Measurements from ENCODE around the gene DAGLB.
A peak's percentile ranks its signal among the peaks of the same experiment; 100 is the strongest.
"Not testable (repeated sequence)": the region's sequence is repeated elsewhere in the genome, so short reads cannot be mapped to it uniquely, and the experiment has no call there.

Gene DAGLB, protein sequence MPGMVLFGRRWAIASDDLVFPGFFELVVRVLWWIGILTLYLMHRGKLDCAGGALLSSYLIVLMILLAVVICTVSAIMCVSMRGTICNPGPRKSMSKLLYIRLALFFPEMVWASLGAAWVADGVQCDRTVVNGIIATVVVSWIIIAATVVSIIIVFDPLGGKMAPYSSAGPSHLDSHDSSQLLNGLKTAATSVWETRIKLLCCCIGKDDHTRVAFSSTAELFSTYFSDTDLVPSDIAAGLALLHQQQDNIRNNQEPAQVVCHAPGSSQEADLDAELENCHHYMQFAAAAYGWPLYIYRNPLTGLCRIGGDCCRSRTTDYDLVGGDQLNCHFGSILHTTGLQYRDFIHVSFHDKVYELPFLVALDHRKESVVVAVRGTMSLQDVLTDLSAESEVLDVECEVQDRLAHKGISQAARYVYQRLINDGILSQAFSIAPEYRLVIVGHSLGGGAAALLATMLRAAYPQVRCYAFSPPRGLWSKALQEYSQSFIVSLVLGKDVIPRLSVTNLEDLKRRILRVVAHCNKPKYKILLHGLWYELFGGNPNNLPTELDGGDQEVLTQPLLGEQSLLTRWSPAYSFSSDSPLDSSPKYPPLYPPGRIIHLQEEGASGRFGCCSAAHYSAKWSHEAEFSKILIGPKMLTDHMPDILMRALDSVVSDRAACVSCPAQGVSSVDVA

GRCh38 chr7:6447581-6448199, at the start of gene DAGLB:
DAGLB (minus strand) TSS chr7:6447954; CDS start chr7:6447842, 112 bp downstream.
- DNase-seq, result peak; percentile 95

DNA sequence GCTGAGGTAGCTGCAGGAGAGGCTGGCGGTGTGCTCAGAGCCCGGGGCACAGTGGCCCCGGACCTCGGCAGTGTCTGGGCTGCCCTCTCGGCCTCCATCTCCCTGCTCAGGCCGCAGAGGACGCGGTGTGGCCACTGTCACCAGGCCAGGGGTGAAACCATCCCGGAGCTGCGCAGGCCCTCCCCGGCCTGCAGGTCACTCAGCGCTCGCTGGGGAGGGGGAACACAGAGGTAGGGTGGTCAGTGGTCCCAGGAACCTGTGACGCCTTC, 49.8 kb upstream of the DAGLB start:
- DNase-seq, result no peak

- no peak for DNase-seq
These were observed 49.3 kb upstream of the DAGLB start for GRCh38 chr7:6496842-6497636.

GRCh38 chr7:6495597-6496262, 48.0 kb upstream of the DAGLB start:
- DNase-seq, result no peak

DNA sequence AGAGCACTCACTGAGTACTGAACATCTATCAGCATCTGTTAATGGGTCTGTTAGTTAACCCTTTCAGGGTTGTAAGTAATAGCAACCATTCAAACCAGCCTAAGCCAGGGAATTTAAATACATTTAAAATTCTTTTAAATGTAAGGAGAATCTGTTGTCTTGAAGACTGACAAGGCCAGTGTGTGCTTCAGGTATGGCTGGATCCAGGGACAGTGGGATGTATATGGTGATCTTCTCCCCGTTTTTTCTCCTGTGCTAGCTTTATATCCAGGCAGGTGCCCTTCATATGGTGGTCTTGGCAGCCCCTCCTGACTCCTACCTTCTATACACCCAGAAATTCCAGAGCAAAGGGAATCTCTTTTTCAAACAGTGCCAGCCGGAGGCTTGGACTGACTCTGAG, 46.6 kb upstream of the DAGLB start:
- no peak for DNase-seq

- no peak for DNase-seq
These were observed 43.4 kb upstream of the DAGLB start for GRCh38 chr7:6491194-6491593.

DNA sequence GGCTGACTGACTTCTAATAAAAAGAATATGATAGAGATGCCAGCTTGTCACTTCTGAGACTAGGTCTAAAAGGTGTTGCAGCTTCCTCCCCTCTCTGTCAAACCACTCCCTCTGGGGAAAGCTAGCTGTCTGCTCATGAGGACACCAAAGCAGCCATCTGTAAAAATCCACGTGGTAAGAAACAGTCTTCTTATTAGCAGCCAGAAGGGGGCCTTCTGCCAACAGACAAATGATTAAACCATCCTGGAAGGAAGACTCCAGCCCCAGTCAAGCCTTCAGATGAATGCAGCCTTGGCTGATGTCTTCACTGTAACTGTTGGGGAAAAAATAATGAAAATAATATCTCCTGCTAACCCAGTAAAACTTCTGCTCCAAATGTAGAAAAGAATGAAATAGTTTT, 41.9 kb upstream of the DAGLB start:
- DNase-seq, result no peak

DNA sequence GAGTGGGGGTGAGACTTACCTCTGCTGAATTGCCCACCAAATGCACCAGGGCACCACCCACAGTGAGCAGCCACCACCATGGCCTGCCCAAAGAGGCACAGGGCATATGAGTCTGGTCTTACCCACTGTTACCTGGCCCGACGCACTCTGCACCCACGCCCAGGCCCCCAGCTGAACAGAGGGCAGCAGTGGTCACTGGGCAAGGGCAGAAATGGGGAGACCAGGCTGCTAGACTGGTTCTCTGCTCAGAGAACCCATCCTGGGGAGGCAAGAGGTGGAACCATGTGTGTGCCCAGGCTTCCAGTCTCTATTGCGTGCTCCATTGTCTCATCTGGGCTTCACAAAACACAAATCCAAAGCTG, 39.4 kb upstream of the DAGLB start:
- DNase-seq, result no peak

DNA sequence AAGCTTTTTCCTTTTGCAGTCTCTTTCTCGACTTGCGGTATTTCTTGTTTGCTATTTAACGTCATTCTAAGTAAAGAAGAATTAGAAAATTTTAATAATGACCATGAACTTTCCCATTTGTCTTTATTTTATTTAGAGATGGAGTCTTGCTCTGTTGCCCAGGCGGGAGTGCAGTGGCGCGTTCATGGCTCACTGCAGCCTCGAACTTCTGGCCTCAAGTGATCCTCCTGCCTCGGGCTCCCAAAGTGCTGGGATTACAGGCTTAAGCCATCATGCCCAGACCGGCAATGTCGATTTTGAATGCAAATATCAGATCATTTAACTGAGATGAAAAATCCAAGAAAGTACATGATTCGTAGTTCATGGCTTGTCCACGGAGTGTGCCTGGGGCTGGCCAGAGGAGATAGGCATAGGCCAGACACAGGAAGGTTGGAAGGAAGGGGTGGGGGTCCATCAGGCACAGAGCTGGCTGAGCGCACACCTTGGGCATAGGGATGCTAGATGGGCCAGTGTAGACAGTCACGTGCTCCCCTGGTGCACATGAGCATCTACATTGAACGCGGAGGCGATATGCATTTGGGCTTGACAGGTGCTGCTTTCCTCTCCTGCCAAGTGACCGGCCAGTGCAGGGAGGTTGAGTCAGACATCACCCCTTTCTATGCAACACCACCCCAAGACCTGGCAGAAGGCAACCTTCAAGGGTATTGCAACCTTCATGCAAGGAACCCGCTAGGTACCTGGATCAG, 38.9 kb upstream of the DAGLB start:
- no peak for DNase-seq

- no peak for DNase-seq
These were observed 35.0 kb upstream of the DAGLB start for GRCh38 chr7:6482743-6483119.

GRCh38 chr7:6482307-6482706, 34.6 kb upstream of the DAGLB start:
- no peak for DNase-seq

DNA sequence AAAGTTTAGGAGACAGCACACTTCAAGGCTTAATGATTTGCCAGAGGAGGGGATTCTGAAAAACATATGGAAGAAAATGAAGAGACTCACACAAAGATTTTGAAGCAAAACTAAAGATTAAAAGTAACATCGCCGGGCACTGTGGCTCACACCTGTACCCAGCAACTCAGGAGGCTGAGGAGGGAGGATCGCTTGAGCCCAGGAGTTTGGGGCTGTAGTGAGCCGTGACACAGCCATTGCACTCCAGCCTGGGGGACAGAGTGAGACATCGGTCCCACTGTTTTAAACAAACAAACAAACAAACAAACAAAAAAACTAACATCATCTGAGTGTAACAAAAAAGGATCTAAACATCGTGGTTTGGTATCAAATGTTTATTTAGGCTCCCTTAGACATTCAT, 33.7 kb upstream of the DAGLB start:
- no peak for DNase-seq

DNA sequence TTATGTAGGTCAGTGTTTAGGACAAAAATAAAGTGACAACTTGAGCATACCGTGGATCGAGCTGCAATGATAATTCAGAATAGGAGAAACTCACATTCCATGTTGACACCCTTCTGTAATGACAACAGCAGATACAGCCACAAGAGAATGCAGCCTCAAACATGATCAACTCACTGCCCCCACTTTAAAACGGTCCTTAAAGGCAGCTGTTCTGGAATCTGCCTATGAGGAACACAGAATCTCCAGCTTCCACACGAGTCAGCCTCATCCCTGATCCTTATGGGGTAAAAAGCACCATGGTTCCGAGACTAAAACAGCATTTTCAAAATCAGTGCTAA, 32.5 kb upstream of the DAGLB start:
- no peak for DNase-seq

DNA sequence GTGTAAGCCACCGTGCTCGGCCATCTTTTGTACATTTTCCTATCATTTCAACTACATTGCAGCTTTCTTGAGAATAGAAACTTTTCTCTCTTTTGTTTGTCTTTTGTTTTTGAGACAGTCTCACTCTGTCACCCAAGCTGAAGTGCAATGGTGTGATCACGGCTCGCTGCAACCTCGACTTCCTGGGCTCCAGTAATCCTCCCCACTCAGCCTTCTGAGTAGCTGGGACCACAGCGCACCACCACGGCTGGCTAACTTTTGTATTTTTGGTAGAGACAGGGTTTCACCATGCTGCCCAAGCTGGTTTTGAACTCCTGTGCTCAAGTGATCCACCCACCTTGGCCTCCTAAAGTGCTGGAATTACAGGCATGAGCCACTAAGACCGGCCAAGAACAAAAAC, 31.3 kb upstream of the DAGLB start:
- no peak for DNase-seq

- no peak for DNase-seq
These were observed 30.4 kb upstream of the DAGLB start for GRCh38 chr7:6478186-6478585.

DNA sequence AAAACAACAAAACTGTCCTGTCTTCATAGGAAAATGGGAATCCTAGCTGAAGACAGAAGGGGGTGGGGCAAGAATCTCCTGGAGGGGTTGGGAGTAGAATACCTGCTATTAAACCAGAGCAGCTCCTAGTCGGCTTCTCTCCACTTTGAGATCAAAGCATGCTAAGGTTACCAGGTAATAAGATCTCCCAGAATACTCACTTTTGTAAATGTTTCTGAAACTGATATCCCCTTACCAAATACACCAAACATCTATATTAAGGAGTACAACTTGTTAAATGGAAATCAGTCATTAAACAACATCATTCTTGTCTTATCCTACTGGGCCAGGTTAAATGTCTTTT, 29.5 kb upstream of the DAGLB start:
- DNase-seq, result no peak

GRCh38 chr7:6476596-6477317, 29.0 kb upstream of the DAGLB start:
- DNase-seq, result no peak

DNA sequence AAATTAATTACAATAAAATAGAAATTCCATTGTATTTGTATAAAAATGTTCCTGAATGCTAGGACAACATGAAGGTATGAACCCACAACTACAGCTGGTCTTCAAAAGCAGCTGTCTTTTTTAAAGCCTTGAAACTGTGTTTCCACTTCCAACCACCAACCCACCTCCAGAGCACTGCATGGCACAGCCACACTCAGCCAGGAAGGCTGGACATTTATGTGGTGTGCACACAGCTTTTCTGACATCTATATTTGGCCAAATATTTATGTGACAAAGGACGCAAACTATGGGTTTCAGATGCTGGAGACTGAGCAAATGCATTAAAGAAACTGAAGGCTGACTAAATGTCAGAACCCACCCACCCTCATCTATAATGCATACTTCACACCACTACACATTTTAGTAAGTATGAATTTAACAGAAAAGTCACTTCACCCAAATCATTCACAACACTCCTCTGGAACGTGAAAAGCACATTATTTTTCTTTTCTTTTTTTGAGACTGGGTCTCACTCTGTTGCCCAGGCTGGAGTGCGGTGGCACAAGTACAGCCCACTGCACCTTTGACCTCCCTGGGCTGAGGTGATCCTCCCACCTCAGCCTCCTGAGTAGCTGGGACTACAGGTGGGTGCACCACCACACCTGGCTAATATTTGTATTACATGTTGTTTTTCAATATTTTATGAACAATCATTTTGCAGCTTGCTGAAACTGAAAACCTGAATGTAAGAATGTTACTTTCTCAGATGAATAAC, 27.9 kb upstream of the DAGLB start:
- DNase-seq, result no peak

GRCh38 chr7:6465862-6466261, 18.1 kb upstream of the DAGLB start:
- no peak for DNase-seq

DNA sequence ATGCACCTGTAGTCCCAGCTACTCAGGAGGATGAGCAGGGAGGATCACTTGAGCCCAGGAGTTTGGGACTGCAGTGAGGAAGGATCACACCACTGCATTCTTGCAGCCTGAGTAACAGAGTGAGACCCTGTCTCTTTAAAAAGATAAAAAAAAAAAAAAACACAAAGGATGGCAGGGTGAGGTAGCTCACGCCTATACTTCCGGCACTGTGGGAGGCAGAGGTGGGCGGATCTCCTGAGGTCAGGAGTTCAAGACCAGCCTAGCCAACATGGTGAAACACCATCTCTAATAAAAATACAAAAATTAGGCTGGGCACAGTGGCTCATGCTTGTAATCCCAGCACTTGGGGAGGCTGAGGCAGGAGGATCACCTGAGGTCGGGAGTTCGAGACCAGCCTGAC, 15.9 kb upstream of the DAGLB start:
- DNase-seq, result not testable (repeated sequence)

GRCh38 chr7:6461946-6462550, 14.3 kb upstream of the DAGLB start:
- DNase-seq, result no peak
